ENCODE data around the gene FOXL1.

FOXL1 gene
- total RNA-seq = 0 reads per million in 4 experiments

GRCh38 chr16:86578061-86578599, at the start of gene FOXL1:
FOXL1 (plus strand) TSS chr16:86578549; CDS start chr16:86578724, 175 bp downstream.
- DNase-seq = no peak

- DNase-seq = no peak
These were observed 49.2 kb upstream of the FOXL1 start for GRCh38 chr16:86529160-86529559.

- DNase-seq = no peak
These were observed 47.8 kb upstream of the FOXL1 start for GRCh38 chr16:86530251-86531190.

- DNase-seq = no peak
These were observed 47.2 kb upstream of the FOXL1 start for GRCh38 chr16:86531191-86531545.

GRCh38 chr16:86531641-86532525, 46.5 kb upstream of the FOXL1 start:
- no peak for DNase-seq

- no peak for DNase-seq
These were observed 45.9 kb upstream of the FOXL1 start for GRCh38 chr16:86532526-86532815.

- no peak for DNase-seq
These were observed 45.3 kb upstream of the FOXL1 start for GRCh38 chr16:86533076-86533475.

- DNase-seq = no peak
These were observed 44.5 kb upstream of the FOXL1 start for GRCh38 chr16:86533767-86534351.

GRCh38 chr16:86534779-86535615, 43.4 kb upstream of the FOXL1 start:
- DNase-seq = no peak

- no peak for DNase-seq
These were observed 41.7 kb upstream of the FOXL1 start for GRCh38 chr16:86536621-86537020.

GRCh38 chr16:86537486-86537885, 40.9 kb upstream of the FOXL1 start:
- DNase-seq = no peak

- no peak for DNase-seq
These were observed 40.1 kb upstream of the FOXL1 start for GRCh38 chr16:86538196-86538780.

- DNase-seq = no peak
These were observed 37.5 kb upstream of the FOXL1 start for GRCh38 chr16:86540894-86541293.

- no peak for DNase-seq
These were observed 36.8 kb upstream of the FOXL1 start for GRCh38 chr16:86541560-86541959.

- no peak for DNase-seq
These were observed 35.3 kb upstream of the FOXL1 start for GRCh38 chr16:86542756-86543750.

- DNase-seq = no peak
These were observed 32.9 kb upstream of the FOXL1 start for GRCh38 chr16:86545481-86545880.

GRCh38 chr16:86545954-86546637, 32.3 kb upstream of the FOXL1 start:
- DNase-seq = no peak

GRCh38 chr16:86546638-86547013, 31.7 kb upstream of the FOXL1 start:
- no peak for DNase-seq

- DNase-seq = no peak
These were observed 31.1 kb upstream of the FOXL1 start for GRCh38 chr16:86547286-86547685.
